GM12892 (cell line): Measurements from ENCODE around the gene NLRP9.

Experiments
- POLR2A ChIP-seq: IDR thresholded peaks from 2 replicates; pipeline ENCODE4 v1.6.1; 2011; ENCODE audit warnings: low read depth, low read length, control low read depth
- POLR2AphosphoS5 ChIP-seq: IDR thresholded peaks from 2 replicates; pipeline ENCODE4 v1.6.1; 2011; ENCODE audit warnings: low read depth, low read length, control low read depth

GRCh38 chr19:55670280-55671053 is 67.7 kb downstream of the NLRP9 start:
- TF ChIP-seq POLR2AphosphoS5: no peak; the same call in 1 of the 2 replicates
- no peak for TF ChIP-seq POLR2A
